T-cell (primary cell): ENCODE measurements around the gene CHURC1. TPM values are rescaled to one million over a fixed set of nuclear protein-coding genes. Genes with fewer than 3 reads are reported as not detected.

Experiments used
- ATAC-seq, 4 experiments: fragments of 200-7000 bp in 3 of 4; fragments of 150-1000 bp in 1 of 4; cut with Tn5 transposase; replicated peaks in 1 of 4; 1 replicate in 3 of 4; 2 replicates in 1 of 4; pipeline ENCODE4 v1.10.0; 2021; ENCODE audit warnings: moderate library complexity in 3 of 4, mild to moderate bottlenecking in 2 of 4, moderate number of reproducible peaks in 1 of 4
- CTCF ChIA-PET, 2 donors: fragments of 300-600 bp; sonication (Branson Sonifier 250); formaldehyde crosslinking; loops; one replicate each; lab custom pipeline; 2022; ENCODE audit warnings: antibody characterized with exemption in 2 of 2; lab: Charles Lee
- POLR2A ChIA-PET, 2 donors: fragments of 300-600 bp; sonication (Branson Sonifier 250); formaldehyde crosslinking; loops; one replicate each; lab custom pipeline; 2022; ENCODE audit warnings: antibody characterized with exemption in 2 of 2; lab: Charles Lee
- DNase-seq, 35 experiments: peaks; one replicate each; pipeline versions ENCODE4 v3.0.0 to v3.0.0-alpha.2; 2013 to 2023
- H3K27ac ChIP-seq: one replicate; pipeline ENCODE4 v1.5.1; 2013; ENCODE audit warnings: low read length
- H3K27me3 ChIP-seq, 2 experiments: replicated peaks in 1 of 2; 1 replicate in 1 of 2; 2 replicates in 1 of 2; pipeline versions ENCODE4 v1.6.1 to v1.7.0; 2013; ENCODE audit warnings: low read length in 1 of 2, mixed read lengths in 1 of 2; ENCODE audit not compliant: control insufficient read depth in 2 of 2, insufficient read depth in 2 of 2; ENCODE audit errors: extremely low read depth in 1 of 2
- H3K36me3 ChIP-seq, 2 donors: 1 replicate in 1 of 2; 2 replicates in 1 of 2; pipeline versions ENCODE4 v1.6.1 to v1.7.0; 2013; ENCODE audit warnings: low read length in 1 of 2; ENCODE audit not compliant: control insufficient read depth in 2 of 2, insufficient read depth in 1 of 2; ENCODE audit errors: extremely low read depth in 1 of 2
- H3K4me1 ChIP-seq, 2 experiments: 1 replicate in 1 of 2; 2 replicates in 1 of 2; pipeline versions ENCODE4 v1.6.1 to v1.7.0; 2013; ENCODE audit warnings: low read length in 2 of 2, mixed read lengths in 1 of 2; ENCODE audit not compliant: insufficient read depth in 2 of 2, control insufficient read depth in 1 of 2; ENCODE audit errors: extremely low read depth in 1 of 2
- H3K4me3 ChIP-seq, 2 donors: 1 replicate in 1 of 2; 2 replicates in 1 of 2; pipeline versions ENCODE4 v1.5.1 to v1.7.0; 2013; ENCODE audit warnings: mild to moderate bottlenecking in 2 of 2, low read length in 1 of 2, moderate library complexity in 1 of 2; ENCODE audit not compliant: control insufficient read depth in 1 of 2; ENCODE audit errors: extremely low read depth in 1 of 2
- H3K9me3 ChIP-seq: 2 replicates; pipeline ENCODE4 v1.7.0; 2013
- H3K27ac Mint-ChIP-seq, 2 donors: one replicate each; pipeline ENCODE4 v1.8.0; 2020 to 2021; ENCODE audit warnings: mild to moderate bottlenecking in 2 of 2, mixed read lengths in 2 of 2
- H3K27me3 Mint-ChIP-seq, 2 donors: one replicate each; pipeline ENCODE4 v1.8.0; 2021 to 2022; ENCODE audit warnings: mixed read lengths in 2 of 2
- H3K36me3 Mint-ChIP-seq: one replicate; pipeline ENCODE4 v1.8.0; 2021; ENCODE audit warnings: mixed read lengths
- H3K4me1 Mint-ChIP-seq, 3 donors: one replicate each; pipeline ENCODE4 v1.8.0; 2020 to 2022; ENCODE audit warnings: mixed read lengths in 3 of 3, mild to moderate bottlenecking in 1 of 3
- H3K4me3 Mint-ChIP-seq, 3 donors: one replicate each; pipeline ENCODE4 v1.8.0; 2020 to 2022; ENCODE audit warnings: mild to moderate bottlenecking in 3 of 3, mixed read lengths in 3 of 3, moderate library complexity in 3 of 3
- H3K9me3 Mint-ChIP-seq, 3 donors: one replicate each; pipeline ENCODE4 v1.8.0; 2020 to 2022; ENCODE audit warnings: mixed read lengths in 3 of 3
- WGBS: methylation state at CpG from one replicate; pipeline ENCODE4 v1.1.5; 2013; ENCODE audit warnings: missing lambda C conversion rate; ENCODE audit not compliant: insufficient coverage; 5-methylcytosine and 5-hydroxymethylcytosine counted together
- total RNA-seq, 35 experiments: library from RNA in 6 of 35; stranded (reverse) in 6 of 35; fragments of 120-200 nt in 1 of 35; gene quantifications; one replicate each; pipeline versions ENCODE4 v1.2.1 to v1.2.4 and lab custom pipeline; 2013 to 2026

CHURC1 gene
- total RNA-seq, 5 donors from 2014 or later (not counting 1 experiment from before 2014, with no cell fraction given), result 57.6 to 99.7 (median 91.1) TPM

GRCh38 chr14:64870160-64870559, 44.1 kb upstream of the CHURC1 start:
- Mint-ChIP-seq H3K27ac (no peak overlapping the region), H3K36me3 (no peaks in the 10 kb centered on the region), H3K27me3 (peaks cover 28 to 37% of the 10 kb centered on the region in 2 donors), H3K4me1 (no peaks in the 10 kb centered on the region), H3K9me3 (no peaks in the 10 kb centered on the region), H3K4me3 (no peak overlapping the region)
- H3K4me1 ChIP-seq, result no peaks in the 10 kb centered on the region
- POLR2A ChIA-PET, result interaction anchor here in 1 of 2 donors (0.7 kb wide), 1 partner anchor 150 kb away, joined by 6 read pairs; no protein-coding TSS in a partner anchor
- DNase-seq, result no peak
- H3K36me3 ChIP-seq, result no peaks in the 10 kb centered on the region
- H3K9me3 ChIP-seq, result no peaks in the 10 kb centered on the region
- CTCF ChIA-PET, result interaction anchor here (0.6 to 0.7 kb wide), 2 partner anchors 113 to 197 kb away, joined by 3 to 9 read pairs; no protein-coding TSS in a partner anchor
- H3K4me3 ChIP-seq, result no peak overlapping the region
- peaks cover 0 to 12% of the 10 kb centered on the region in 2 experiments for H3K27me3 ChIP-seq
- no peak overlapping the region for H3K27ac ChIP-seq
- ATAC-seq, result no peak
- WGBS, result 0% methylated on average over 1 of the region's 2 CpGs

DNA sequence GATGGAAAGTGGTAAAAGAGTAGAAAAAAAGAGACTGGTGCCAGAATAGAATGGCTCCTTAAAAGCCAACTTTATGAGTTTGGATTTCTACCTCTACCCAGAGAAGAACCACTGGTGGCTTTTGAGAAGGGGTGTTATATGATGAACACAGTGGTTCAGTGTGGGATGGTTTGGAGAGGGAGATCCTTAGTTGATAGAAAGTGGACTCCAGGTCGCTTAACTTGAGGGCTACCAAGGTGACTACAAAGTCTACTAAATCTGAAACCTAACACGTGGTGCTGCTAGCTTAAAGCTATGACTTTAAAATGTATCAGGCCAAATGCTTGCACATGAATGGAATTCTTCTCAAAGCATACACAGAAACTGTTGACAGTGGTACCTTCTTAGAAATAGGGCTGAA, 42.9 kb upstream of the CHURC1 start:
- Histone ChIP-seq H3K27me3 (peaks cover 2 to 10% of the 10 kb centered on the region in 2 experiments), H3K4me3 (no peak overlapping the region), H3K27ac (no peak overlapping the region), H3K9me3 (no peaks in the 10 kb centered on the region), H3K36me3 (no peaks in the 10 kb centered on the region), H3K4me1 (no peaks in the 10 kb centered on the region)
- no peak overlapping the region for H3K27ac Mint-ChIP-seq
- WGBS, result no CpG with 5 or more reads among the region's 2 CpGs
- no peaks in the 10 kb centered on the region for H3K4me1 Mint-ChIP-seq
- CTCF ChIA-PET, result interaction anchor here in 1 of 2 donors (1.0 kb wide), 1 partner anchor 21 kb away, joined by 3 read pairs; no protein-coding TSS in a partner anchor
- ATAC-seq, result no peak
- H3K27me3 Mint-ChIP-seq, result peaks cover 26 to 34% of the 10 kb centered on the region in 2 donors
- POLR2A ChIA-PET, result no interaction called here
- no peaks in the 10 kb centered on the region for H3K9me3 Mint-ChIP-seq
- no peak for DNase-seq
- H3K36me3 Mint-ChIP-seq, result no peaks in the 10 kb centered on the region
- no peak overlapping the region for H3K4me3 Mint-ChIP-seq

- Mint-ChIP-seq H3K36me3 (no peaks in the 10 kb centered on the region), H3K27ac (no peak overlapping the region), H3K9me3 (no peaks in the 10 kb centered on the region), H3K27me3 (peaks cover 8 to 27% of the 10 kb centered on the region in 2 donors), H3K4me3 (no peak overlapping the region), H3K4me1 (no peaks in the 10 kb centered on the region)
- POLR2A ChIA-PET, result no interaction called here
- no peaks in the 10 kb centered on the region for H3K4me1 ChIP-seq
- H3K27me3 ChIP-seq, result peaks cover 11 to 12% of the 10 kb centered on the region in 2 experiments
- CTCF ChIA-PET, result no interaction called here
- H3K36me3 ChIP-seq, result no peaks in the 10 kb centered on the region
- DNase-seq (no peak), ATAC-seq (no peak)
- 100% methylated on average over 1 of the region's 3 CpGs for WGBS
- H3K27ac ChIP-seq, result no peak overlapping the region
- H3K4me3 ChIP-seq, result no peak overlapping the region
- no peaks in the 10 kb centered on the region for H3K9me3 ChIP-seq
Measured at GRCh38 chr14:64873506-64874219, 40.6 kb upstream of the CHURC1 start.

- no peaks in the 10 kb centered on the region for H3K36me3 Mint-ChIP-seq
- DNase-seq (no peak), ATAC-seq (no peak)
- POLR2A ChIA-PET, result no interaction called here
- H3K9me3 Mint-ChIP-seq, result no peaks in the 10 kb centered on the region
- peaks cover 8 to 29% of the 10 kb centered on the region in 2 donors for H3K27me3 Mint-ChIP-seq
- CTCF ChIA-PET, result interaction anchor here in 1 of 2 donors (1.1 kb wide), 1 partner anchor 11 kb away, joined by 3 read pairs; no protein-coding TSS in a partner anchor
- H3K4me1 ChIP-seq, result peaks cover 2 to 9% of the 10 kb centered on the region in 2 experiments
- H3K4me1 Mint-ChIP-seq, result no peaks in the 10 kb centered on the region
- 88% methylated on average over 1 of the region's 4 CpGs for WGBS
- H3K36me3 ChIP-seq, result no peaks in the 10 kb centered on the region
- peaks cover 11 to 18% of the 10 kb centered on the region in 2 experiments for H3K27me3 ChIP-seq
- H3K27ac Mint-ChIP-seq, result no peak overlapping the region
- no peak overlapping the region for H3K4me3 Mint-ChIP-seq
- no peak overlapping the region for H3K27ac ChIP-seq
- H3K4me3 ChIP-seq, result no peak overlapping the region
- no peaks in the 10 kb centered on the region for H3K9me3 ChIP-seq
Measured at GRCh38 chr14:64875350-64875749, 38.9 kb upstream of the CHURC1 start.

- POLR2A ChIA-PET, result no interaction called here
Measured at GRCh38 chr14:64877846-64878245, 36.4 kb upstream of the CHURC1 start.

GRCh38 chr14:64878837-64879634, 35.2 kb upstream of the CHURC1 start:
- 10% methylated on average over 39 of the region's 43 CpGs for WGBS
- ChIA-PET POLR2A (no interaction called here), CTCF (interaction anchor here in 1 of 2 donors (0.6 to 0.8 kb wide), 2 partner anchors 11 to 79 kb away, joined by 5 read pairs; no protein-coding TSS in a partner anchor)
- Histone ChIP-seq H3K27ac (no peak overlapping the region), H3K4me3 (peak overlapping the region in 1 of 2 donors; percentile 45), H3K27me3 (peaks cover 11 to 27% of the 10 kb centered on the region in 2 experiments), H3K36me3 (no peaks in the 10 kb centered on the region), H3K4me1 (peaks cover 4 to 16% of the 10 kb centered on the region in 2 experiments), H3K9me3 (no peaks in the 10 kb centered on the region)
- no peaks in the 10 kb centered on the region for H3K9me3 Mint-ChIP-seq
- peaks cover 13 to 45% of the 10 kb centered on the region in 2 donors for H3K27me3 Mint-ChIP-seq
- H3K36me3 Mint-ChIP-seq, result no peaks in the 10 kb centered on the region
- H3K27ac Mint-ChIP-seq, result no peak overlapping the region
- H3K4me3 Mint-ChIP-seq, result peak overlapping the region; percentile 61 to 85 (median 63)
- H3K4me1 Mint-ChIP-seq, result peaks cover 0 to 8% (median 8%) of the 10 kb centered on the region in 3 donors
- ATAC-seq, result no peak
- peak in 2 of 35 experiments; percentile 6 to 7 for DNase-seq

More at GRCh38 chr14:64877846-64878245, 36.4 kb upstream of the CHURC1 start:
- Histone ChIP-seq H3K27me3 (peaks cover 11 to 26% of the 10 kb centered on the region in 2 experiments), H3K36me3 (no peaks in the 10 kb centered on the region), H3K4me3 (no peak overlapping the region), H3K27ac (no peak overlapping the region), H3K4me1 (peaks cover 4 to 16% of the 10 kb centered on the region in 2 experiments), H3K9me3 (no peaks in the 10 kb centered on the region)
- H3K27ac Mint-ChIP-seq, result no peak overlapping the region
- H3K4me3 Mint-ChIP-seq, result peak overlapping the region in 1 of 3 donors; percentile 85
- peaks cover 0 to 8% (median 8%) of the 10 kb centered on the region in 3 donors for H3K4me1 Mint-ChIP-seq
- DNase-seq (no peak), ATAC-seq (no peak)
- WGBS, result 100% methylated on average over 3 of the region's 4 CpGs
- no peaks in the 10 kb centered on the region for H3K9me3 Mint-ChIP-seq
- CTCF ChIA-PET, result interaction anchor here (0.5 to 1.4 kb wide), 5 partner anchors 9 to 72 kb away, joined by 3 to 5 read pairs (median 4); no protein-coding TSS in a partner anchor
- no peaks in the 10 kb centered on the region for H3K36me3 Mint-ChIP-seq
- H3K27me3 Mint-ChIP-seq, result peaks cover 10 to 40% of the 10 kb centered on the region in 2 donors
